Progenitor cell of endocrine pancreas (in vitro differentiated cells): ENCODE measurements around the gene LUZP2. TPM values are rescaled to one million over a fixed set of nuclear protein-coding genes. Genes with fewer than 3 reads are reported as not detected.

ENCODE experiments used
- DNase-seq: peaks from one replicate; pipeline ENCODE4 v3.0.0; 2021; ENCODE audit warnings: low spot score; ENCODE audit not compliant: unreplicated experiment
- H3K27ac Mint-ChIP-seq: 2 replicates; pipeline ENCODE4 v1.8.0; 2021; ENCODE audit warnings: mild to moderate bottlenecking, moderate library complexity, mixed read lengths
- H3K27me3 Mint-ChIP-seq: 2 replicates; pipeline ENCODE4 v1.8.0; 2021; ENCODE audit warnings: mixed read lengths
- H3K36me3 Mint-ChIP-seq: 2 replicates; pipeline ENCODE4 v1.8.0; 2022; ENCODE audit warnings: mixed read lengths; ENCODE audit not compliant: insufficient read depth
- H3K4me1 Mint-ChIP-seq: 2 replicates; pipeline ENCODE4 v1.8.0; 2021; ENCODE audit warnings: low read depth, mixed read lengths
- H3K4me3 Mint-ChIP-seq: 2 replicates; pipeline ENCODE4 v1.8.0; 2021; ENCODE audit warnings: low read depth, mild to moderate bottlenecking, moderate library complexity, mixed read lengths
- H3K9me3 Mint-ChIP-seq: 2 replicates; pipeline ENCODE4 v1.8.0; 2021; ENCODE audit warnings: low read depth, mixed read lengths
- total RNA-seq: library from RNA; stranded (reverse); gene quantifications from 2 replicates; pipeline ENCODE4 v1.2.1, GENCODE V29; 2021
- TF ChIP-seq, protein P1 (sequence below): fragments of 200-600 bp; sonication (generic); IDR thresholded peaks from one replicate; pipeline ENCODE4 v1.5.0; 2021; ENCODE audit warnings: antibody characterized with exemption, mild to moderate bottlenecking; ENCODE audit not compliant: unreplicated experiment

The LUZP2 gene
- total RNA-seq, 1 donor from 2014 or later = 1.8 TPM

GRCh38 chr11:24509114-24509513 lies 12.3 kb downstream of the LUZP2 start:
- H3K4me1 Mint-ChIP-seq = no peaks in the 10 kb centered on the region
- DNase-seq = no peak
- H3K27ac Mint-ChIP-seq = no peak overlapping the region
- no peaks in the 10 kb centered on the region for H3K36me3 Mint-ChIP-seq
- H3K9me3 Mint-ChIP-seq = no peaks in the 10 kb centered on the region
- H3K4me3 Mint-ChIP-seq = no peak overlapping the region
- no peaks in the 10 kb centered on the region for H3K27me3 Mint-ChIP-seq
- TF ChIP-seq, protein P1, sequence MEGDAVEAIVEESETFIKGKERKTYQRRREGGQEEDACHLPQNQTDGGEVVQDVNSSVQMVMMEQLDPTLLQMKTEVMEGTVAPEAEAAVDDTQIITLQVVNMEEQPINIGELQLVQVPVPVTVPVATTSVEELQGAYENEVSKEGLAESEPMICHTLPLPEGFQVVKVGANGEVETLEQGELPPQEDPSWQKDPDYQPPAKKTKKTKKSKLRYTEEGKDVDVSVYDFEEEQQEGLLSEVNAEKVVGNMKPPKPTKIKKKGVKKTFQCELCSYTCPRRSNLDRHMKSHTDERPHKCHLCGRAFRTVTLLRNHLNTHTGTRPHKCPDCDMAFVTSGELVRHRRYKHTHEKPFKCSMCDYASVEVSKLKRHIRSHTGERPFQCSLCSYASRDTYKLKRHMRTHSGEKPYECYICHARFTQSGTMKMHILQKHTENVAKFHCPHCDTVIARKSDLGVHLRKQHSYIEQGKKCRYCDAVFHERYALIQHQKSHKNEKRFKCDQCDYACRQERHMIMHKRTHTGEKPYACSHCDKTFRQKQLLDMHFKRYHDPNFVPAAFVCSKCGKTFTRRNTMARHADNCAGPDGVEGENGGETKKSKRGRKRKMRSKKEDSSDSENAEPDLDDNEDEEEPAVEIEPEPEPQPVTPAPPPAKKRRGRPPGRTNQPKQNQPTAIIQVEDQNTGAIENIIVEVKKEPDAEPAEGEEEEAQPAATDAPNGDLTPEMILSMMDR = no peak

DNA sequence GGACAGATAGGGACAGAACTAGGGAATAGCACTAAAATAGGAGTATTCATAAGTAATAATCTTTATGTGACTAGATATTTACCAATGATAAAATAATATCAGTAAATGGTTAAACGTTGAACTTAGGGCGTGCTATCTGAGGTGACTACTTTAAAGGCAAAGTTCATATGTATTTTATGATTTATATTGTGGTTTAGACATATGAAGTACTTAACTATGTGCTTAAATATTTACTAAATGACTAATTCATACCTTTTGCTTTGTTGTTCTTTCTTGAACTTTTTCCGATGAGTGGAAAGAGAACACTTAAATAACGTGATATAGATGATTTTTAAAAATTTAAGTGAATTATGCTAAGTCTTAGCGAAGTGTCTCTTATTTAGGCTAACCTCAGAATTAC lies 14.7 kb downstream of the LUZP2 start:
- Mint-ChIP-seq H3K9me3 (no peaks in the 10 kb centered on the region), H3K4me3 (no peak overlapping the region), H3K27me3 (no peaks in the 10 kb centered on the region), H3K36me3 (no peaks in the 10 kb centered on the region), H3K27ac (no peak overlapping the region), H3K4me1 (no peaks in the 10 kb centered on the region)
- TF ChIP-seq, protein P1 = no peak
- DNase-seq = no peak

DNA sequence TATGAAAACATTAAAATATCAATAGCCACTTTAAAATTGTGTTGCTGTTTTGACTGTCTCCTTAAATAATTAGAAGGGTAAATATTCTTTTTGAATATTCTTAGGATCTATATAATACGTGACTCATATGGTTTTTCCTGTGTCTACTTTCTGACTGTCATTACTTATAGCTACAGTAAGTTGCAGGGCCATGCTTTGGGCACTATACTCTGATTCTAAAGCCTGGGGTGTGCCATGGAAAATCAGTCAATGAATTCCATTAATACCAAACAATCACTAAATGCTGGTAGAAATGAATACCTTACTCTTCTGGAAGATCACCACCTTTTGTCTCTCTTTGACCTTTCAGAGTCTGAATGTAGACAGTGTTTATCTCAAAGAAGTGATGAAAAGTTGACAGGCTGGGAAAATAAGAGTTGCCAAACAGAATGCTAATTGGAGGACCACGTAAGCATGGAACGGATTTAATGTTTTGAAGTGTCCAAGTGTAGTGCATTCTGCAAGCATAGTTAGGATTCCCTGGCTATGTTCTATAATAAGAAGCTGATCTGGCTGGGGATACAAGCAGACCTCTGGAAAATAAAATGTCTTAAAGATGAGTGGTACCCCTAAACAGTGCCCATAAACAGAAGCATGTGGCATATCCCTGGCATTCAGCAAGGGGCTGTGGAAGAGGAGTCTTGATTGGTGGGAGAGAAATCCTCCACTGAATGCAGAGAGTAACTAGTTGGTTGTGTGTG lies 16.8 kb downstream of the LUZP2 start:
- no peak for DNase-seq
- no peaks in the 10 kb centered on the region for H3K27me3 Mint-ChIP-seq
- H3K4me3 Mint-ChIP-seq = no peak overlapping the region
- no peaks in the 10 kb centered on the region for H3K4me1 Mint-ChIP-seq
- no peaks in the 10 kb centered on the region for H3K36me3 Mint-ChIP-seq
- no peaks in the 10 kb centered on the region for H3K9me3 Mint-ChIP-seq
- TF ChIP-seq, protein P1 = no peak
- H3K27ac Mint-ChIP-seq = no peak overlapping the region

- H3K4me3 Mint-ChIP-seq = no peak overlapping the region
- H3K27ac Mint-ChIP-seq = no peak overlapping the region
- H3K9me3 Mint-ChIP-seq = no peaks in the 10 kb centered on the region
- no peaks in the 10 kb centered on the region for H3K27me3 Mint-ChIP-seq
- DNase-seq = no peak
- no peaks in the 10 kb centered on the region for H3K36me3 Mint-ChIP-seq
- TF ChIP-seq, protein P1 = no peak
- H3K4me1 Mint-ChIP-seq = no peaks in the 10 kb centered on the region
Observed at GRCh38 chr11:24514219-24514594, 17.4 kb downstream of the LUZP2 start.

DNA sequence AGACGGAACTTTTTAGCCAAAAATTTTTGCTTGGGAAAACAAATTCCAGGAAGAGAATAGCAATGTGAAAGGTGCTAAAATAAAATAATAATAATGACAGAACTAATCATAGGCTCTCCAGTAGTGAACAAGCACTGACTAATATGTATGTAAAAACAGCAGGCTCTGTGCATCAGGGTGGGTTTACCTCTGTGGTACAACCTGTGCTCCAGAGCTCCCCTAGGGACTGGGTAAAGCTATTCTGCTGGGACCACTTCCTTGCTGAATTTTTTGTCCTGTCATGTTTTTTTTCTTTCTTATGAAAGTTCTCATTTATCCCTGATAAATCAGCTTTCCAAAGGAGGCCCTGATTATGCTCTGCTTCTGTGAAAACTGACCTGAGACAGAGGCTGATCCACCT lies 18.8 kb downstream of the LUZP2 start:
- H3K36me3 Mint-ChIP-seq = no peaks in the 10 kb centered on the region
- H3K4me1 Mint-ChIP-seq = no peaks in the 10 kb centered on the region
- DNase-seq = no peak
- no peaks in the 10 kb centered on the region for H3K9me3 Mint-ChIP-seq
- H3K4me3 Mint-ChIP-seq = no peak overlapping the region
- TF ChIP-seq, protein P1 = peak; percentile 19
- no peak overlapping the region for H3K27ac Mint-ChIP-seq
- no peaks in the 10 kb centered on the region for H3K27me3 Mint-ChIP-seq
